Amniotic epithelial cell (primary cell): ENCODE results near the gene WASF2.
"Not testable (repeated sequence)": the region's sequence is repeated elsewhere in the genome, so short reads cannot be mapped to it uniquely, and the experiment has no call there.

Experiments
- DNase-seq: peaks from one replicate; pipeline ENCODE4 v3.0.0-alpha.2; 2010; ENCODE audit warnings: low read depth

Gene WASF2

GRCh38 chr1:27418326-27419185 lies 71.4 kb downstream of the WASF2 start:
- peak; percentile 95 for DNase-seq

DNA sequence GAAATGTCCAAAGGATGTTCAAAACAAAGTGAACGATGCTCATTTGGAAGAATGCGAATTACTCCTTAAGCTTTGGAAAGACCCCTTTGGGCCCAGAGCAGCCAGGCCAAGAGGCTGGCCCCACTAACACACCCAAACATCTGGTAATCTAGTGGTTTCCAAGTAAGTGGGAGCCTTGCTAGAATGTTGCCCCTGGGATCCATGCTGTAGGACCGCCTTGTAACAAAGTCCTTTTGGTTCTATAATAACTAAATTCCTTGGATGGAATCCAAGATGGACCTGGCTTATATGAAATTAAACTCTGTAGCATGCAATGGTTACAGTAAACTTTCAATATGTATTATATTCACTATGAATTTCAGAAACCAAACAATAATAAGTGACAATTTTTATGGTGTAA lies 72.3 kb downstream of the WASF2 start:
- no peak for DNase-seq

- DNase-seq = peak; percentile 84
Measured at GRCh38 chr1:27416387-27417111, 73.4 kb downstream of the WASF2 start.

- no peak for DNase-seq
Measured at GRCh38 chr1:27414091-27414490, 75.9 kb downstream of the WASF2 start.

GRCh38 chr1:27413004-27413403 lies 77.0 kb downstream of the WASF2 start:
- DNase-seq = peak; percentile 79

DNA sequence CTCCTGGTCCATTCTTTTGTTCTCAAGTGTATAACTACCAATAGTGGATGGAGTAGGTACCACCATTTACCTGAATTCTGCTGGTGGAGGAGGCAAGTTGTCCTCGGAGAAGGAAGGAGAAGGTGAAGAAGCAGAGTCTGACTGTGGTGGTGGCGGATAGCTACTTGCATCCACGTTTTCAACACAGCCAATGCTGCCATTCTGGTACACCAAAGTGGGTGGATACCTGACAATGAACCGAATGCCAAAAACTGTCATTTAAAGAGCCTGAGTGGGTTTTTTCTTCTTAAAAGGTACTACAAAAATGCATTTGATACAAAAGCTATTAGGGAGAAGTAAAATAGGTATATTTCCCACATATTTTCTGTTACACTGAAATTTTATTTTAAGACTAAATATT lies 77.5 kb downstream of the WASF2 start:
- no peak for DNase-seq

DNA sequence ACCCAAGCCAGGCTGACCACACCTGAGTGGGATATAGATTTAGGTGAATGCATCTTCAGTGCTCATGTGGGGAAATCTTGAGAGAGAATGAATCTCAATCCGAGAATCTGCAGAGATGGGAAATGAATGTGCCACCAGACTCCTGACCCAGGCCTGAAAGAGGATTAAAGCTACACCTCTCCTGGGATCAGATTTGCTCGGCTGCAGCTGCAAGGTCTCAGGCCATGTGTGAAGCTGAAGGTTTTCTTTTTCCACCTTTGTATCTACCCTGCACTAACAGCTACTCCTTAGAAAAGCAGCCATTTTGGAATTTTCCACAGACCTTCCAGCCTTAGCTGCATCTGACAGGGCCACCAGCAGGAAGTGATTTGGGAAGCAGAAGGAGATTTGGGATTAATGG lies 79.3 kb downstream of the WASF2 start:
- DNase-seq = no peak

DNA sequence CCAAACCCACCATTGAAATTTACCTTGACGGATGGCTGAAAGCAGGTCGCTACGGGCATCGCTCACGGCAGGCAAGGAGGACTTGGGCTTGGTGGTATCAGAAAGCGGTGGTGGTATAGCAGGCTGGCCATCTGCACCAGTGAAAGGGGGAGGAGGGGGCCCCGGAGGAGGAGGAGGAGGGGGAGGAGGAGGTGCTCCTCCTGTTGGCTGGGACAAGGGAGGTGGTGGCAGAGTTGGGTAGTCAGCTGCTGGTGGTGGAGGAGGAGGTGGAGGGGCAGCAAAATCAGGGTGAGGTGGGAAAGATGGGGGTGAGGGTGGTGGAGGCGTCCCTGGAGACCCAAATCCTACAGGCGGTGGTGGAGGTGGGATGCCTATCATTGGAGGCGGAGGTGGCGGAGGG lies 80.3 kb downstream of the WASF2 start:
- no peak for DNase-seq

DNA sequence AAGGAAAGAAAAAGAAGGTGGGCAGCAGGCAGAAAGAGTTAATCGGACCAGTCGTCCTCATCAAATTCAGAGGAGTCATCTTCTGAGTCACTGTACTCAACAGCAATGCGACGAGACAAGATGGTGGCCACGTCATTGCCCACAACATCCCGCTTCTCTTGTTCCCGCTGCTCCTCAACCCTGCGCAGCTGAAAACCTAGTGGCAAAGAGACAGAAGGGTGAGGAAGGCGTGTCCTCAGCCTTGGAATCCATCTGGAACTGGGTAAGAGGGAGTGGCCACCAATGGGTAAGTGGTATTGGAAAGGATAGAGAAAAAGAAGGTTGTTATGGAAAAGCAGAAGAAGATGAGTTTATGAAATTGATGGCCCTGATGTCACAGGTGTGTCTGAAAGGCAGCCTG lies 81.8 kb downstream of the WASF2 start:
- DNase-seq = no peak

- not testable (repeated sequence) for DNase-seq
Measured at GRCh38 chr1:27406791-27407190, 83.2 kb downstream of the WASF2 start.

DNA sequence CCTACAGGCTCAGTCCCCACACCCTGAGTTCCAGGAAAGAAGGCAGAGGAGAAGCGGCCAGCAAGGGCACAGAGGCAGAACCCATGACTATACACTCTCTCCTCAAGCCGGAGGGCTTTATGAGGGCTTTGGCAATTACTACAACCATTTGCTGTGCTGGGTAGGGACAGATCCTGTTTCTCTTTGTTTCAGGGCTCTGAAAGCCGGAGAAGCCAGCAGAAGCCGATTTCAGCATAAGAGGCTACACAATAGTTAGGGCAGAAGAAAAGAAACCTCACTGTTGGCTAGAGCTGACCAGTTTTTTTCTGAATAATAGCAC lies 83.6 kb downstream of the WASF2 start:
- no peak for DNase-seq

- not testable (repeated sequence) for DNase-seq
Measured at GRCh38 chr1:27405598-27406361, 84.2 kb downstream of the WASF2 start.

GRCh38 chr1:27405074-27405473 lies 84.9 kb downstream of the WASF2 start:
- peak; percentile 72 for DNase-seq

GRCh38 chr1:27403931-27404330 lies 86.0 kb downstream of the WASF2 start:
- DNase-seq = no peak

DNA sequence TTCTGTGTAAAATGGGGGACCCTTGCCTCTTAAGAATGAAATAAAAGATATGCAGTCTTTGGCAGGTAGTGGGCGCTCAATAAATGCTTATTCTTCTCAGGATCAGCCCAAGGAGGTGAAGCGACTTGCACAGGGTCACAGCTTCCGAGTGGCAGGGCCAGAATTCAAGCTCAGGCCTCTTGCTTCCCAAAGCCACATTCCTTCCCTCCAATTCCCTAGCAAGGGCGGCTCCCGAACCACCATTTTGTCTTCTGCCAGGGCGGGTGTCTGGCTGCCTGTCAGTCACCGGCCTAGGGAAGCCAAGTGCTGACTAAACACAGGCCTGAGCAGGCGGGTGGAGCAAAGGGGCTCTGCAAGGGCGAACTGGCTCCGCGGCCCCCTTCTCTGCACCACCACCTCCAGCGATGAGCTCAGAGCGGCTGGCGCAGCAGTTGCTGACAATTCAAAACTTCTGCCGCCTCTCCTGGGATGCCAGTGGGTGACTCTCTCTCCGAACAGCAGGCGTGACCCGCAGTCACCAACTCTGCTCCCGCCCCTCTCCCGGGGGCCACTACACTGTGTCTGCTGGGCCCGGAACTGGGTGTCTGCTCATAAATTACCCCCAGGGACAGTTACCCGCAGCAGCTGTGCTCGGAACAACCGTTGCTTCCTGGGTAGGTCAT lies 86.8 kb downstream of the WASF2 start:
- peak; percentile 57 for DNase-seq

DNA sequence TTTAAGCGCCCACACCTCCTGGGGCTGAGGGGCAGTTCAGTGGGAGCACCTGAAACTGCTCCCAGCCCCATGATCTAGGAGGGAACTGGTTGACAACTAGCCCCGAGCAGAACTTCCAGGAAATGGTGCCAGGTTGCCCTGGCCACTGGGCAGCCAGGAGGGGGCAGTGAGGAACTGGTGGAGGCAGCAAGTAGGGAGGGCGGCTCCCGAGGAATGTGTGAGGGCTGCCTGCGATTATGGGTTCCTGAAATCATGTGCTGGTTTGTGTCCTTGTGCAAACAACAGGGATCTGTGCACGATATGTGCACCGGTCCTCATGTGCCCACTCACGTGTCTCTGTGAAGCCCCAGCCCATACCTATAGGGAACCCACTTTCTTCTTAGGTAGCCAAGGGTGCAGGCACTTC lies 87.6 kb downstream of the WASF2 start:
- DNase-seq = peak; percentile 75

DNA sequence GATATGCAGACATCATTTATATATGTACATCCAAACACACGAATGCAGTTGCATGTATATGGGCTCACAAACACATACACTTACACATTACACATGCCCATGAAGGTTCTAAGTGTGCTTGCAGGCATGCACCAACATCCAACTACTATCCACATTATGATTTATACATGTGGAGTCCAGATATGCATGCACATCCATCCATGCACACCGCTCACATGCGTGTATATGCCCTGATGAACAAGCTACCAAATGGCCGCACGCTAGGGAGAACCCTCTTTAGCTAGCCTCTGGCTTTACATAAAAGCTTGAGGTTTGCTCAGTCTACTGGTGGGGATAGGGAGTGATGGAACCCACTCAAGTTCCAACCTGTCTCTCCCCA lies 89.0 kb downstream of the WASF2 start:
- no peak for DNase-seq

- no peak for DNase-seq
Measured at GRCh38 chr1:27400082-27400962, 89.6 kb downstream of the WASF2 start.

DNA sequence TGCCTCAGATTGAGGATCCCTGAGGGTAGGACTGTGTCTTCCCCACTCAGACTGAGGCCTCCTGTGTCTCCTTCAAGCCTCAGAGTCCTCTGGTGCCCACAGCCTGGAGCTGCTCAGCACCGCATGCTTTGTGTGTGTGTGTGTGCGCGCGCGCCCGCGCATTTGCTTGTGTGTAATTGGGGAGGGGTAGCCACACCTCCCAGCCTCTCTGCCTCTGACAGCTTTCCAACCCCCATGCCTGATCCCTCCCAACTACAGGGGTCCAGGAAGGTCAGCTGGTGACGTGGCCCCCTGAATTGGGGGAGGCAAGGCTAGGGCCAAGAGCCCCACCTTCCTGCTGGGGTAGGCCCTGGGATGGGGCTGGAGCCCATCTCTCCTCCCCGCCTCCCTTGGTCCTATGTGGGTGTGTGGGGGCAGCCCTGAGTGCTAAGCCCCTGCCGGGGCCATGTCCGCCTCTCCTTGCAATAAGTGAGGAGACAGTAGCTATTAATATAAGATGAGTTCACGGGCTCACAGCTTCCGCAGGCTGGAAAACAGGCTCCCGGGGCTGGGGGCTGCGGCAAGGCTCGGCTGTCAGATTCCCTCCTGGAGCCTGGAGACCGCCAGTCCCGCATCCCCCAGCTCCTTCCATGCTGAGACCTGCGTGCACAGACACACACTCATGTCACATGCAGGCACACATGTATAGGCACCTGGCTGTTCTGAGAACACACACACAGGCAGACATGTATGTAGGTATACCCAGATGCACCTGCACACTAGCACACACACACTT lies 90.5 kb downstream of the WASF2 start:
- no peak for DNase-seq

- no peak for DNase-seq
Measured at GRCh38 chr1:27398405-27399149, 91.4 kb downstream of the WASF2 start.
